IMR-90 (cell line): Measurements from ENCODE around the gene ASXL1. TPM values are rescaled to one million over a fixed set of nuclear protein-coding genes. Genes with fewer than 3 reads are reported as not detected.

Source experiments
- ATAC-seq: fragments of 200-7000 bp; cut with Tn5 transposase; 2 replicates; pipeline ENCODE4 v1.9.1; 2020; ENCODE audit warnings: low read depth, mild to moderate bottlenecking, moderate library complexity
- BruUV-seq: library from RNA; stranded (reverse); fragments of 400-500 nt; replicated peaks from 2 replicates; lab custom pipeline; 2021; lab: Mats Ljungman, UMichigan
- CTCF ChIA-PET: fragments of 300-600 bp; formaldehyde crosslinking; extraction: SDS; loops from one replicate; lab custom pipeline; 2021; ENCODE audit warnings: antibody characterized with exemption; lab: Yijun Ruan, JAX
- POLR2A ChIA-PET: fragments of 300-600 bp; sonication (Branson Sonifier 250); formaldehyde crosslinking; loops from one replicate; lab custom pipeline; 2022; ENCODE audit warnings: antibody characterized with exemption; ENCODE audit not compliant: unreplicated experiment; lab: Charles Lee
- DNase-seq: peaks from one replicate; pipeline ENCODE4 v3.0.0; 2013
- H2AFZ ChIP-seq: replicated peaks from 2 replicates; pipeline ENCODE3; 2013; ENCODE audit warnings: low read length, mild to moderate bottlenecking; ENCODE audit not compliant: poor library complexity
- H2AK5ac ChIP-seq: 2 replicates; pipeline ENCODE4 v1.6.1; 2013; ENCODE audit warnings: low read depth, low read length, inconsistent platforms
- H2AK9ac ChIP-seq: replicated peaks from 2 replicates; pipeline ENCODE3; 2013; ENCODE audit warnings: mild to moderate bottlenecking, low read depth, low read length, moderate library complexity; ENCODE audit not compliant: poor library complexity
- H2BK120ac ChIP-seq: 2 replicates; pipeline ENCODE4 v1.6.1; 2013; ENCODE audit warnings: low read depth, low read length, inconsistent platforms
- H2BK15ac ChIP-seq: 3 replicates; pipeline ENCODE4 v1.6.1; 2013; ENCODE audit warnings: low read depth, low read length, inconsistent platforms
- H2BK20ac ChIP-seq: 2 replicates; pipeline ENCODE4 v1.6.1; 2013; ENCODE audit warnings: low read depth, mild to moderate bottlenecking, inconsistent platforms, low read length, moderate library complexity
- H2BK5ac ChIP-seq: 2 replicates; pipeline ENCODE4 v1.6.1; 2013; ENCODE audit warnings: mild to moderate bottlenecking, low read depth, low read length, inconsistent platforms; ENCODE audit not compliant: poor library complexity, severe bottlenecking
- H3K14ac ChIP-seq: replicated peaks from 2 replicates; pipeline ENCODE4 v1.6.1; 2013; ENCODE audit warnings: low read depth, low read length, inconsistent platforms
- H3K18ac ChIP-seq: 2 replicates; pipeline ENCODE4 v1.6.1; 2013; ENCODE audit warnings: low read depth, low read length, control low read depth
- H3K23ac ChIP-seq: 2 replicates; pipeline ENCODE4 v1.6.1; 2013; ENCODE audit warnings: low read depth, low read length, inconsistent platforms
- H3K27ac ChIP-seq: 2 replicates; pipeline ENCODE4 v1.5.1; 2013; ENCODE audit warnings: mild to moderate bottlenecking, control low read depth, low read length; ENCODE audit not compliant: insufficient read depth
- H3K27me3 ChIP-seq: 2 replicates; pipeline ENCODE4 v1.6.1; 2013; ENCODE audit warnings: low read length; ENCODE audit not compliant: control insufficient read depth, insufficient read depth
- H3K36me3 ChIP-seq: 2 replicates; pipeline ENCODE4 v1.6.1; 2013; ENCODE audit warnings: low read length, mixed read lengths; ENCODE audit not compliant: control insufficient read depth, insufficient read depth
- H3K4ac ChIP-seq: 2 replicates; pipeline ENCODE4 v1.6.1; 2013; ENCODE audit warnings: low read depth, low read length, inconsistent platforms
- H3K4me1 ChIP-seq: 2 replicates; pipeline ENCODE4 v1.6.1; 2013; ENCODE audit warnings: low read length, mixed read lengths; ENCODE audit not compliant: control insufficient read depth, insufficient read depth
- H3K4me2 ChIP-seq: 2 replicates; pipeline ENCODE4 v1.6.1; 2013; ENCODE audit warnings: low read depth, mild to moderate bottlenecking, control low read depth, low read length, moderate library complexity
- H3K4me3 ChIP-seq: 2 replicates; pipeline ENCODE4 v1.5.1; 2013; ENCODE audit warnings: low read depth, mild to moderate bottlenecking, control low read depth, low read length, moderate library complexity; ENCODE audit not compliant: insufficient read depth
- H3K56ac ChIP-seq: 2 replicates; pipeline ENCODE4 v1.6.1; 2013; ENCODE audit warnings: low read length, inconsistent platforms; ENCODE audit not compliant: insufficient read depth; ENCODE audit errors: extremely low read depth
- H3K79me1 ChIP-seq, 2 experiments: 2 replicates each; pipeline ENCODE4 v1.6.1; 2013; ENCODE audit warnings: low read length in 2 of 2, inconsistent platforms in 1 of 2, low read depth in 1 of 2
- H3K9ac ChIP-seq: 2 replicates; pipeline ENCODE4 v1.6.1; 2013; ENCODE audit warnings: low read depth, low read length, control low read depth
- H3K9me1 ChIP-seq: 2 replicates; pipeline ENCODE4 v1.6.1; 2013; ENCODE audit warnings: low read length, inconsistent platforms; ENCODE audit not compliant: insufficient read depth
- H3K9me3 ChIP-seq: 2 replicates; pipeline ENCODE4 v1.6.1; 2013; ENCODE audit warnings: low read length; ENCODE audit not compliant: control insufficient read depth, insufficient read depth
- H4K20me1 ChIP-seq: 2 replicates; pipeline ENCODE4 v1.6.1; 2013; ENCODE audit warnings: low read length, inconsistent platforms; ENCODE audit not compliant: insufficient read depth
- H4K5ac ChIP-seq: 2 replicates; pipeline ENCODE4 v1.6.1; 2013; ENCODE audit warnings: mild to moderate bottlenecking, low read depth, low read length, control low read depth
- H4K8ac ChIP-seq, 2 experiments: 2 replicates each; pipeline ENCODE4 v1.6.1; 2013; ENCODE audit warnings: low read depth in 2 of 2, low read length in 2 of 2, control low read depth in 1 of 2, inconsistent platforms in 1 of 2
- H4K91ac ChIP-seq: 2 replicates; pipeline ENCODE4 v1.6.1; 2013; ENCODE audit warnings: low read depth, low read length, inconsistent platforms; ENCODE audit not compliant: insufficient read depth
- BHLHE40 ChIP-seq: fragments of 150-350 bp; IDR thresholded peaks from 2 replicates; pipeline ENCODE4 v1.6.1; 2016; ENCODE audit warnings: mild to moderate bottlenecking, low read depth, low read length
- CEBPB ChIP-seq: IDR thresholded peaks from 2 replicates; pipeline ENCODE4 v1.6.1; 2012; ENCODE audit warnings: low read depth, low read length, improper control_type of control experiment
- CHD1 ChIP-seq: IDR thresholded peaks from 2 replicates; pipeline ENCODE4 v1.6.1; 2012; ENCODE audit warnings: low read depth, low read length, improper control_type of control experiment
- FOS ChIP-seq: fragments of 150-350 bp; IDR thresholded peaks from 2 replicates; pipeline ENCODE4 v1.6.1; 2016; ENCODE audit warnings: low read depth, low read length
- MAFK ChIP-seq: IDR thresholded peaks from 2 replicates; pipeline ENCODE4 v1.6.1; 2012; ENCODE audit warnings: low read depth, low read length, improper control_type of control experiment
- MAZ ChIP-seq: IDR thresholded peaks from 2 replicates; pipeline ENCODE4 v1.6.1; 2012; ENCODE audit warnings: low read depth, mild to moderate bottlenecking, low read length, improper control_type of control experiment, moderate library complexity, borderline replicate concordance
- NFE2L2 ChIP-seq: fragments of 150-350 bp; IDR thresholded peaks from 2 replicates; pipeline ENCODE4 v1.6.1; 2016; ENCODE audit warnings: low read depth, mild to moderate bottlenecking, low read length
- POLR2A ChIP-seq: IDR thresholded peaks from 2 replicates; pipeline ENCODE4 v1.6.1; 2012; ENCODE audit warnings: mild to moderate bottlenecking, low read depth, low read length
- RCOR1 ChIP-seq: IDR thresholded peaks from 2 replicates; pipeline ENCODE4 v1.6.1; 2012; ENCODE audit warnings: mild to moderate bottlenecking, low read length, improper control_type of control experiment; ENCODE audit not compliant: insufficient replicate concordance
- SMC3 ChIP-seq: fragments of 150-350 bp; IDR thresholded peaks from 2 replicates; pipeline ENCODE4 v1.6.1; 2016; ENCODE audit warnings: low read depth, mild to moderate bottlenecking, antibody characterized with exemption, low read length, moderate library complexity
- WGBS, 2 experiments: methylation state at CpG; one replicate each; pipeline versions ENCODE4 v1.1.5 to v1.1.7; 2013; ENCODE audit warnings: missing lambda C conversion rate in 2 of 2; ENCODE audit not compliant: insufficient read length in 1 of 2; ENCODE audit errors: extremely low coverage in 2 of 2; 5-methylcytosine and 5-hydroxymethylcytosine counted together
- dilution Hi-C: fragments of 300-500 bp; cut with HindIII; formaldehyde crosslinking; loops from one replicate; pipeline ENCODE4 v1.14.3; 2018; ENCODE audit warnings: low sequenced_read_pairs; ENCODE audit not compliant: unreplicated experiment
- in situ Hi-C: fragments of 300-500 bp; cut with MboI; formaldehyde crosslinking; loops from 3 replicates; pipeline ENCODE4 v1.14.3; 2019; ENCODE audit warnings: low sequenced_read_pairs, inconsistent platforms, mixed read lengths
- intact Hi-C: fragments of 100-400 bp; cut with micrococcal nuclease; formaldehyde crosslinking; loops from 2 replicates; pipeline ENCODE4 v1.10.0; 2022
- polyA plus RNA-seq, 3 experiments: library from polyadenylated mRNA; depleted of rRNA; stranded (reverse); fragments of >200 nt; gene quantifications; 2 replicates each; pipeline ENCODE4 v1.2.3, GENCODE V29; 2012; ENCODE audit warnings: low replicate concordance in 1 of 3
- total RNA-seq: library from RNA; depleted of rRNA; stranded (reverse); fragments of >200 nt; gene quantifications from 2 replicates; pipeline ENCODE4 v1.2.3, GENCODE V29; 2012
- TF ChIP-seq, protein P1 (sequence below): conservative IDR thresholded peaks from 2 replicates; pipeline ENCODE4 v1.5.1; 2012; ENCODE audit warnings: mild to moderate bottlenecking, low read depth, low read length, improper control_type of control experiment

ASXL1 gene
- total and polyA plus RNA-seq, 2 of the 4 experiments (the other 2 are of a cell fraction): 29.9 to 37.1 TPM

DNA sequence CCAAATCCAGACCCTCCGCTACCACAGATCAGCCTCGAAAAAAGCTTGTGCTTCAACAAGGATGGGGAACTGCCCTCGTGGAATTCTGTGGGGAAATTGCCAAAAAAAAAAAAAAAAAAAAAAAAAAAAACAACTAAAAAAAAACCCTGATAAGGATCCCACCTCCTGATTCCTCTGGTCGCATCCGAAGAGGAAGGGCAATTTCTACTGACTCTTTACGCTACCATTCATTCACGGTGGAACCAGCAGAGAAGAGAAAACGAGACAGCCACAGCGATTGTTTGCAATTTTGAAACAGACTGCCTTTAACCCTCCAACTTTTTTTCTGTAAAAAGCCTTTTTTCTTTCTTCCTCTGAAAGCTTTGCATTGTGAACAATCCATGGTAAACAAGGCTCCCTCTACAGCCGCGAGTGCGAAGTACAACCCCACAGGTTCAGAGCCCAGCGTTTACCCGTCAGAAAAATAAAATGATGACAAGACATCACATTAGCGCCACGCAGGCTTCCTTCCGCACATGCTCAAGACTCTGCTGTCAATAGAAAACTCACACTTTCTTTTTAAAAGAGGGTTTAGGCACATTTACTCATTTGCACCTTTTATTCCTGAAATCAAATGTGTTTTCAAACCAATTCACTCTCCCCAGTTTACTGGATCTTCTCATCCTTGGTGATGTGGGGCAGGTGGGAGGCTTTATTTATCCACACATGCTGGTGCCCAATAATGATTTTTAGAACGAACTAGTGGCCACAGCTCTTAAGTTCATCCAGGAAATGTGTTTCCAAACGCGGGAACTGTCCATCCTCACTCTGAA lies 127.0 kb downstream of the ASXL1 start (continued):
- TF ChIP-seq MAFK (peak; percentile 47; the same call in 1 of the 2 replicates), MAZ (no peak), NFE2L2 (no peak), CHD1 (no peak)

DNA sequence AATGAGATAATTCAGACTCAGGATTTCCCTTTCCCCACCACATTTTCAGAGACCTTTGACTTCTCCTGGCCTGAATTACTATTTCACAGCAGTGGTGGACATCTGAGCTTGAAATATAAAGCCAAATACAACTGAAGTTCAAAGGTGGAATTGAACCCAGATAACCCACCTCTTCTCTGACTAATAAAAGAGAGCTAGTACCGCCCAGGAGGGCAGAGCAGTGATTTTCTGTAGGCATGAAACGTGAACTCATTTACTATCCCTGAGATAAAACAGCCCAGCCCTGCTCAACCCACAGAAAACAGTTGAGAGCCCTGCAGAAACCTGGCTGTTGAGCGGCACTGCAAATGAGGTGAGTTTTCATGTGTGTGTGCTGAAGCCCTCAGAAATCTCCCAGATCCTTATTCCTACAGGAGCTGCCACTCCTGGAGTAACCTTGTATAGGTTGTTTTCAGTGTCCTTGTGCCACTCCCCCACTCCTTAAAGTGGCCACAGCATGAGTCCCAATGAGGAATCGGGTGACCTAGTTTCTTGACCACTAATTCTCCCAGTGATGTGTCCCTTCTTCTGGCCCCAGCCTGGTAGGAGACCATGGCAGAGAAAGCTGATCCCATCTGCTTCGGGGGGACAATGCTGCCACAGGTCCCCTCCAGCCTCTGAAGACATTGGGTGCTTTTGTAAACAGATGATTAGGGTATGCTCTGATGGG lies 127.8 kb downstream of the ASXL1 start:
- H3K4me1 ChIP-seq: peaks cover 6% of the 10 kb centered on the region; the same call in 1 of the 2 replicates
- CTCF ChIA-PET: no interaction called here
- peaks cover 0 to 17% of the 10 kb centered on the region in 2 experiments; a peak in 2 of 4 replicates for H3K79me1 ChIP-seq
- H3K27me3 ChIP-seq: no peaks in the 10 kb centered on the region; the same call in 1 of the 2 replicates
- ATAC-seq (no peak), DNase-seq (no peak)
- no peak overlapping the region for H2BK120ac ChIP-seq
- no peak overlapping the region for H3K23ac ChIP-seq
- no peak overlapping the region for H4K91ac ChIP-seq
- in situ Hi-C loops (loop anchor here (25.0 kb wide), 1 partner anchor 649 kb away; the partner anchor contains the start of gene FOXS1), intact Hi-C loops (loop anchor here (1.0 kb wide), 1 partner anchor 149 kb away; no protein-coding TSS in a partner anchor), dilution Hi-C loops (no loop called here)
- no peak overlapping the region for H4K5ac ChIP-seq
- no peak overlapping the region for H2AK5ac ChIP-seq
- no peak overlapping the region for H2AK9ac ChIP-seq
- H4K8ac ChIP-seq: no peak overlapping the region
- H3K4ac ChIP-seq: no peak overlapping the region
- H3K9ac ChIP-seq: no peak overlapping the region
- POLR2A ChIA-PET: interaction anchor here (0.5 kb wide), 1 partner anchor 165 kb away, joined by 5 read pairs; no protein-coding TSS in a partner anchor
- H2AFZ ChIP-seq: no peak overlapping the region
- no peak overlapping the region for H3K14ac ChIP-seq
- no peak overlapping the region for H3K27ac ChIP-seq
- H3K56ac ChIP-seq: no peak overlapping the region
- no peak overlapping the region for H2BK5ac ChIP-seq
- H3K4me2 ChIP-seq: no peak overlapping the region
- H3K18ac ChIP-seq: no peak overlapping the region
- H3K4me3 ChIP-seq: no peak overlapping the region
- no peaks in the 10 kb centered on the region; the same call in 1 of the 2 replicates for H3K36me3 ChIP-seq
- H2BK15ac ChIP-seq: no peak overlapping the region
- H4K20me1 ChIP-seq: peaks cover 8% of the 10 kb centered on the region
- no peak overlapping the region for H2BK20ac ChIP-seq
- no TSS peak for BruUV-seq
- no peak for TF ChIP-seq CEBPB
- no peak for TF ChIP-seq BHLHE40
- no peak for TF ChIP-seq FOS
- TF ChIP-seq SMC3: no peak
- TF ChIP-seq MAZ: no peak
- TF ChIP-seq, protein P1, sequence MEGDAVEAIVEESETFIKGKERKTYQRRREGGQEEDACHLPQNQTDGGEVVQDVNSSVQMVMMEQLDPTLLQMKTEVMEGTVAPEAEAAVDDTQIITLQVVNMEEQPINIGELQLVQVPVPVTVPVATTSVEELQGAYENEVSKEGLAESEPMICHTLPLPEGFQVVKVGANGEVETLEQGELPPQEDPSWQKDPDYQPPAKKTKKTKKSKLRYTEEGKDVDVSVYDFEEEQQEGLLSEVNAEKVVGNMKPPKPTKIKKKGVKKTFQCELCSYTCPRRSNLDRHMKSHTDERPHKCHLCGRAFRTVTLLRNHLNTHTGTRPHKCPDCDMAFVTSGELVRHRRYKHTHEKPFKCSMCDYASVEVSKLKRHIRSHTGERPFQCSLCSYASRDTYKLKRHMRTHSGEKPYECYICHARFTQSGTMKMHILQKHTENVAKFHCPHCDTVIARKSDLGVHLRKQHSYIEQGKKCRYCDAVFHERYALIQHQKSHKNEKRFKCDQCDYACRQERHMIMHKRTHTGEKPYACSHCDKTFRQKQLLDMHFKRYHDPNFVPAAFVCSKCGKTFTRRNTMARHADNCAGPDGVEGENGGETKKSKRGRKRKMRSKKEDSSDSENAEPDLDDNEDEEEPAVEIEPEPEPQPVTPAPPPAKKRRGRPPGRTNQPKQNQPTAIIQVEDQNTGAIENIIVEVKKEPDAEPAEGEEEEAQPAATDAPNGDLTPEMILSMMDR: no peak
- TF ChIP-seq RCOR1: no peak
- no peak for TF ChIP-seq POLR2A
- no CpG with 5 or more reads among the region's 5 CpGs for WGBS, 2 experiments
- H3K9me3 ChIP-seq: no peaks in the 10 kb centered on the region
- peaks cover 3% of the 10 kb centered on the region for H3K9me1 ChIP-seq
